OCI-LY7 (cell line): ENCODE data around the gene SNRPB. TPM values are rescaled to one million over a fixed set of nuclear protein-coding genes. Genes with fewer than 3 reads are reported as not detected.

Source experiments
- BruUV-seq: library from RNA; stranded (reverse); fragments of 400-500 nt; replicated peaks from 2 replicates; lab custom pipeline; 2021; lab: Mats Ljungman, UMichigan
- CTCF ChIA-PET: fragments of 300-600 bp; sonication (Branson Sonifier 250); formaldehyde crosslinking; loops from one replicate; lab custom pipeline; 2022; ENCODE audit warnings: antibody characterized with exemption; ENCODE audit not compliant: unreplicated experiment; lab: Charles Lee
- POLR2A ChIA-PET: fragments of 300-600 bp; sonication (Branson Sonifier 250); formaldehyde crosslinking; loops from one replicate; lab custom pipeline; 2022; ENCODE audit warnings: antibody characterized with exemption; lab: Charles Lee
- DNase-seq: peaks from one replicate; pipeline ENCODE4 v3.0.0-alpha.2; 2015; ENCODE audit warnings: low spot score
- H2AFZ ChIP-seq: fragments of 200-600 bp; sonication (generic), shearing (Covaris generic); 2 replicates; pipeline ENCODE4 v1.6.1; 2014; ENCODE audit warnings: mild to moderate bottlenecking, antibody characterized with exemption, low read length, moderate library complexity
- H3K27ac ChIP-seq: fragments of 200-600 bp; sonication (generic); 2 replicates; pipeline ENCODE4 v1.5.1; 2014; ENCODE audit warnings: mixed run types, low read depth, mild to moderate bottlenecking, moderate library complexity, low read length, inconsistent platforms; ENCODE audit not compliant: poor library complexity, severe bottlenecking
- H3K36me3 ChIP-seq: fragments of 200-600 bp; sonication (generic); 2 replicates; pipeline ENCODE4 v1.6.1; 2014; ENCODE audit warnings: mild to moderate bottlenecking, antibody characterized with exemption, low read length, moderate library complexity, mixed read lengths; ENCODE audit not compliant: insufficient read depth
- H3K4me1 ChIP-seq: fragments of 200-600 bp; sonication (generic); 2 replicates; pipeline ENCODE4 v1.5.1; 2014; ENCODE audit warnings: mild to moderate bottlenecking, low read length; ENCODE audit not compliant: insufficient read depth, poor library complexity, severe bottlenecking
- H3K4me2 ChIP-seq: fragments of 200-600 bp; sonication (generic); 2 replicates; pipeline ENCODE4 v1.6.1; 2014; ENCODE audit warnings: mild to moderate bottlenecking, low read length
- H3K4me3 ChIP-seq: fragments of 200-600 bp; sonication (generic); 2 replicates; pipeline ENCODE4 v1.5.1; 2014; ENCODE audit warnings: mild to moderate bottlenecking, low read depth, low read length; ENCODE audit not compliant: poor library complexity, severe bottlenecking
- H3K79me2 ChIP-seq: fragments of 200-600 bp; sonication (generic); 2 replicates; pipeline ENCODE4 v1.6.1; 2016; ENCODE audit warnings: low read depth, mild to moderate bottlenecking, low read length, moderate library complexity, mixed read lengths; ENCODE audit not compliant: insufficient read depth
- H3K9me2 ChIP-seq: fragments of 200-600 bp; sonication (generic); 2 replicates; pipeline ENCODE4 v1.6.1; 2016; ENCODE audit warnings: mild to moderate bottlenecking, low read length, mixed read lengths; ENCODE audit not compliant: insufficient read depth
- H3K9me3 ChIP-seq: fragments of 200-600 bp; sonication (generic); 2 replicates; pipeline ENCODE4 v1.6.1; 2014; ENCODE audit warnings: mild to moderate bottlenecking, mixed run types, low read length, mixed read lengths
- H4K20me1 ChIP-seq: fragments of 200-600 bp; sonication (generic); 2 replicates; pipeline ENCODE4 v1.6.1; 2014; ENCODE audit warnings: mild to moderate bottlenecking, antibody characterized with exemption, low read length, moderate library complexity, mixed read lengths; ENCODE audit not compliant: insufficient read depth
- CTCF ChIP-seq: fragments of 200-600 bp; sonication (generic); conservative IDR thresholded peaks from 2 replicates; pipeline ENCODE4 v1.5.1; 2014; ENCODE audit warnings: mild to moderate bottlenecking, antibody characterized with exemption, low read length, moderate library complexity, mixed read lengths
- EZH2phosphoT487 ChIP-seq: fragments of 200-600 bp; sonication (generic); IDR thresholded peaks from 2 replicates; pipeline ENCODE4 v1.6.1; 2018; ENCODE audit warnings: low read depth, borderline replicate concordance, mild to moderate bottlenecking, mixed run types, antibody characterized with exemption, low read length, moderate library complexity, mixed read lengths
- intact Hi-C: fragments of 100-400 bp; cut with micrococcal nuclease; formaldehyde crosslinking; loops from one replicate; pipeline ENCODE4 v1.10.0; 2022; ENCODE audit not compliant: unreplicated experiment
- total RNA-seq, 2 experiments: library from RNA; depleted of rRNA in 1 of 2; stranded (reverse); fragments of >200 nt in 1 of 2; shearing (Covaris generic) in 1 of 2; gene quantifications; 2 replicates each; pipeline ENCODE4 v1.2.3, GENCODE V29; 2014 to 2022

SNRPB gene
- total RNA-seq, 2 experiments from 2014 or later: 351 to 516 TPM

GRCh38 chr20:2463616-2464365 lies 6.8 kb downstream of the SNRPB start:
- H3K4me3 ChIP-seq: no peak overlapping the region
- H3K36me3 ChIP-seq: peaks cover 100% of the 10 kb centered on the region
- DNase-seq: no peak
- peaks cover 37% of the 10 kb centered on the region for H4K20me1 ChIP-seq
- TF ChIP-seq EZH2phosphoT487 (no peak), CTCF (no peak)
- peaks cover 12% of the 10 kb centered on the region for H3K4me1 ChIP-seq
- H3K9me2 ChIP-seq: no peaks in the 10 kb centered on the region
- ChIA-PET POLR2A (no interaction called here), CTCF (no interaction called here)
- H3K9me3 ChIP-seq: no peaks in the 10 kb centered on the region
- intact Hi-C loops: no loop called here
- no peak overlapping the region for H2AFZ ChIP-seq
- H3K4me2 ChIP-seq: no peak overlapping the region
- H3K27ac ChIP-seq: no peak overlapping the region
- BruUV-seq: no TSS peak
- H3K79me2 ChIP-seq: peaks cover 44% of the 10 kb centered on the region

- H3K79me2 ChIP-seq: peaks cover 31% of the 10 kb centered on the region
- no peak overlapping the region for H3K27ac ChIP-seq
- no peak for DNase-seq
Measured at GRCh38 chr20:2462484-2462883, 8.1 kb downstream of the SNRPB start.

More at GRCh38 chr20:2462484-2462883, 8.1 kb downstream of the SNRPB start:
- CTCF ChIA-PET: no interaction called here
- Histone ChIP-seq H3K4me2 (no peak overlapping the region), H4K20me1 (peaks cover 24% of the 10 kb centered on the region), H3K4me3 (no peak overlapping the region), H3K9me2 (no peaks in the 10 kb centered on the region), H3K9me3 (no peaks in the 10 kb centered on the region), H3K36me3 (peaks cover 100% of the 10 kb centered on the region), H3K4me1 (no peaks in the 10 kb centered on the region), H2AFZ (no peak overlapping the region)
- intact Hi-C loops: no loop called here
- TF ChIP-seq CTCF (no peak), EZH2phosphoT487 (no peak)
- BruUV-seq: no TSS peak
- POLR2A ChIA-PET: interaction anchor here (0.6 kb wide), 1 partner anchor 92 kb away, joined by 4 read pairs; no protein-coding TSS in a partner anchor
